ENCODE measurements around the gene FAM53B.

Gene FAM53B

DNA sequence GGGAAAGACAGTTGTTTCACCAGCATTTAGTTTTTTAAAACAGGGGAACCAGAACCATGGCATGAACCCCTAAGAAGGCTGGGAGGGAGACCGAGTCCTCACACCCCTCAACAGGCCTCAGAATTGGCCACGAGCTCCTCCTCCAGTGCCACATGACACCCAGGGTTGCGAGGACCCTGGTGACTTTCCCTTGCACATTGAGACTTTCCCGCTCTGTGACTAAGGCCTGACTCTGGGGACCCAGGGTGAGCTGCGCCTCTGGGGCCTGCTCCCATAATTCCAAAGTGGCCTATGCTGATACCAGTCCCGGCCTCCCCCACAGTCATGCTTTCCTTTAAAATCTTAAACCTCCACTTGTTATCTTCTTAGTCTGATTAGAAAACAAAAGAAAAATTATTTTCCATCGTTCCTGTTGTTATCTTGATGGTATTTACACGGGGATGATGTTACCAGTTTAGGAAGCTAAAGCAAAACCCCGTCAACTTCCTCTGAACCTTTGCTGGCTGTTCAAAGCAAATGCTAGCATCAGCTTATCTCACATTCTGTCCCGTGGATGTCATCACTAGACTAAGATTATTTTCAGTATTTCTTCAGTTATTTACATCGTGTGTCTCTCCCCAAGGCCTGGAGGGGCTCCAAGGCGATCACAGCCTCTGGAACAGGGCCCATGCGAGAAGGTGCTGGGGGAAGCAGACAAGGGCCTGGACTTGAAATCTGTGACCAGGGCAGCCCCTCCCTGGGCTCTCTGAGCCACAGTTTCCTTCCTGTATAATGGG is 42.1 kb downstream of the FAM53B start:
- no peak for ATAC-seq

DNA sequence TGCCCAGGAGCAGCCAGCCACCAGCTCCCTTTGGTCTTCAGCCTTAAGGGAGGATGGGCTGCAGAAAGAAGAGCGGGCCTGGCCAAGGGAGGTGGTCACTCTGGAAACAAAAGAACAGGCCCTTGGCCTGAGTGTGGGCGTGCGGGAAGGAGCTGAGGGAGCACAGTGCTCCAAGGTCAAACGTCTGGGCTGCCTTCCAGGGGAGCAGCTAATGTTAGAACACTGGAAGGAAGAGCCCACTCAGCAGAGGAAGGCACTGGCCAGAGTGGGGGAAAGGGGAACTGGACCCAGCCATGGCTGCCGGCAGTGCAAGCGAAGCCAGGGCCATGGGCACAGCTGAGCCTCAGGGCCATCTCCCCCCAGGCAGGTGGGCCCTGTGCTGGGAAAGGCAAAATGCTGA is 42.7 kb downstream of the FAM53B start:
- no peak; the same call in 2 of the 3 replicates for ATAC-seq
- TF ChIP-seq OSR1 (CRISPR knock-in tag; IDR thresholded peaks at IDR 0.05) = no peak
- TF ChIP-seq, protein P1, sequence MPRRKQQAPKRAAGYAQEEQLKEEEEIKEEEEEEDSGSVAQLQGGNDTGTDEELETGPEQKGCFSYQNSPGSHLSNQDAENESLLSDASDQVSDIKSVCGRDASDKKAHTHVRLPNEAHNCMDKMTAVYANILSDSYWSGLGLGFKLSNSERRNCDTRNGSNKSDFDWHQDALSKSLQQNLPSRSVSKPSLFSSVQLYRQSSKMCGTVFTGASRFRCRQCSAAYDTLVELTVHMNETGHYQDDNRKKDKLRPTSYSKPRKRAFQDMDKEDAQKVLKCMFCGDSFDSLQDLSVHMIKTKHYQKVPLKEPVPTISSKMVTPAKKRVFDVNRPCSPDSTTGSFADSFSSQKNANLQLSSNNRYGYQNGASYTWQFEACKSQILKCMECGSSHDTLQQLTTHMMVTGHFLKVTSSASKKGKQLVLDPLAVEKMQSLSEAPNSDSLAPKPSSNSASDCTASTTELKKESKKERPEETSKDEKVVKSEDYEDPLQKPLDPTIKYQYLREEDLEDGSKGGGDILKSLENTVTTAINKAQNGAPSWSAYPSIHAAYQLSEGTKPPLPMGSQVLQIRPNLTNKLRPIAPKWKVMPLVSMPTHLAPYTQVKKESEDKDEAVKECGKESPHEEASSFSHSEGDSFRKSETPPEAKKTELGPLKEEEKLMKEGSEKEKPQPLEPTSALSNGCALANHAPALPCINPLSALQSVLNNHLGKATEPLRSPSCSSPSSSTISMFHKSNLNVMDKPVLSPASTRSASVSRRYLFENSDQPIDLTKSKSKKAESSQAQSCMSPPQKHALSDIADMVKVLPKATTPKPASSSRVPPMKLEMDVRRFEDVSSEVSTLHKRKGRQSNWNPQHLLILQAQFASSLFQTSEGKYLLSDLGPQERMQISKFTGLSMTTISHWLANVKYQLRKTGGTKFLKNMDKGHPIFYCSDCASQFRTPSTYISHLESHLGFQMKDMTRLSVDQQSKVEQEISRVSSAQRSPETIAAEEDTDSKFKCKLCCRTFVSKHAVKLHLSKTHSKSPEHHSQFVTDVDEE (CRISPR knock-in tag; IDR thresholded peaks at IDR 0.05) = 0 out of 2 replicates have a peak, but pooled peaks have one; percentile 27

More for the DNA sequence above, 42.1 kb downstream of the FAM53B start:
- TF ChIP-seq GLIS3 (CRISPR knock-in tag; IDR thresholded peaks at IDR 0.05) (no peak), ZNF565 (CRISPR knock-in tag; conservative IDR thresholded peaks at IDR 0.05; ENCODE audit: low read depth) (no peak), CSDC2 (CRISPR knock-in tag; IDR thresholded peaks at IDR 0.05) (no peak)
- TF ChIP-seq, protein P2, sequence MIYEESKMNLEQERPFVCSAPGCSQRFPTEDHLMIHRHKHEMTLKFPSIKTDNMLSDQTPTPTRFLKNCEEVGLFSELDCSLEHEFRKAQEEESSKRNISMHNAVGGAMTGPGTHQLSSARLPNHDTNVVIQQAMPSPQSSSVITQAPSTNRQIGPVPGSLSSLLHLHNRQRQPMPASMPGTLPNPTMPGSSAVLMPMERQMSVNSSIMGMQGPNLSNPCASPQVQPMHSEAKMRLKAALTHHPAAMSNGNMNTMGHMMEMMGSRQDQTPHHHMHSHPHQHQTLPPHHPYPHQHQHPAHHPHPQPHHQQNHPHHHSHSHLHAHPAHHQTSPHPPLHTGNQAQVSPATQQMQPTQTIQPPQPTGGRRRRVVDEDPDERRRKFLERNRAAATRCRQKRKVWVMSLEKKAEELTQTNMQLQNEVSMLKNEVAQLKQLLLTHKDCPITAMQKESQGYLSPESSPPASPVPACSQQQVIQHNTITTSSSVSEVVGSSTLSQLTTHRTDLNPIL (CRISPR knock-in tag; IDR thresholded peaks at IDR 0.05; ENCODE audit: low read depth) = no peak
- TF ChIP-seq, protein P3, sequence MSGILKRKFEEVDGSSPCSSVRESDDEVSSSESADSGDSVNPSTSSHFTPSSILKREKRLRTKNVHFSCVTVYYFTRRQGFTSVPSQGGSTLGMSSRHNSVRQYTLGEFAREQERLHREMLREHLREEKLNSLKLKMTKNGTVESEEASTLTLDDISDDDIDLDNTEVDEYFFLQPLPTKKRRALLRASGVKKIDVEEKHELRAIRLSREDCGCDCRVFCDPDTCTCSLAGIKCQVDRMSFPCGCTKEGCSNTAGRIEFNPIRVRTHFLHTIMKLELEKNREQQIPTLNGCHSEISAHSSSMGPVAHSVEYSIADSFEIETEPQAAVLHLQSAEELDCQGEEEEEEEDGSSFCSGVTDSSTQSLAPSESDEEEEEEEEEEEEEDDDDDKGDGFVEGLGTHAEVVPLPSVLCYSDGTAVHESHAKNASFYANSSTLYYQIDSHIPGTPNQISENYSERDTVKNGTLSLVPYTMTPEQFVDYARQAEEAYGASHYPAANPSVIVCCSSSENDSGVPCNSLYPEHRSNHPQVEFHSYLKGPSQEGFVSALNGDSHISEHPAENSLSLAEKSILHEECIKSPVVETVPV (CRISPR knock-in tag; IDR thresholded peaks at IDR 0.05) = no peak

DNA sequence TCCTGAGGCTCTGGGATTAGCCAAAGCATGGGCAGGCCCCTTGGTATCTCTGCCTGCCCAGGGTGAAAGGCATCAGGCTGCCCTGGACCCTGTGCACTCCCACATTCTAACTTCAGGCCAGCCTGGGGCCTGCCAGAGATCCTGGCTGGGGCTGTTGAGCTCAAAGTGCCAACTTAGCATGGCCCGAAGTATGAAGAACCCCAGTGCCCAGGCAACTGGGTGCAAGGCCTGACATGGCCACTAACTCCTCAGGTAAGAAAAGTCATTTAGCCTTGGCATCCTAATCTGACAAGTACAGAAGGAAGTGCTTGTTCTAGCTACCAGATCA is 43.2 kb downstream of the FAM53B start:
- ATAC-seq = no peak
- TF ChIP-seq, protein P4, sequence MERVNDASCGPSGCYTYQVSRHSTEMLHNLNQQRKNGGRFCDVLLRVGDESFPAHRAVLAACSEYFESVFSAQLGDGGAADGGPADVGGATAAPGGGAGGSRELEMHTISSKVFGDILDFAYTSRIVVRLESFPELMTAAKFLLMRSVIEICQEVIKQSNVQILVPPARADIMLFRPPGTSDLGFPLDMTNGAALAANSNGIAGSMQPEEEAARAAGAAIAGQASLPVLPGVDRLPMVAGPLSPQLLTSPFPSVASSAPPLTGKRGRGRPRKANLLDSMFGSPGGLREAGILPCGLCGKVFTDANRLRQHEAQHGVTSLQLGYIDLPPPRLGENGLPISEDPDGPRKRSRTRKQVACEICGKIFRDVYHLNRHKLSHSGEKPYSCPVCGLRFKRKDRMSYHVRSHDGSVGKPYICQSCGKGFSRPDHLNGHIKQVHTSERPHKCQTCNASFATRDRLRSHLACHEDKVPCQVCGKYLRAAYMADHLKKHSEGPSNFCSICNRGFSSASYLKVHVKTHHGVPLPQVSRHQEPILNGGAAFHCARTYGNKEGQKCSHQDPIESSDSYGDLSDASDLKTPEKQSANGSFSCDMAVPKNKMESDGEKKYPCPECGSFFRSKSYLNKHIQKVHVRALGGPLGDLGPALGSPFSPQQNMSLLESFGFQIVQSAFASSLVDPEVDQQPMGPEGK (CRISPR knock-in tag; IDR thresholded peaks at IDR 0.05; ENCODE audit: borderline replicate concordance) = no peak
- TF ChIP-seq, protein P1 (CRISPR knock-in tag; IDR thresholded peaks at IDR 0.05) = no peak
- TF ChIP-seq ZNF565 (CRISPR knock-in tag; conservative IDR thresholded peaks at IDR 0.05; ENCODE audit: low read depth) (no peak), RARB (CRISPR knock-in tag; IDR thresholded peaks at IDR 0.05) (no peak), CSDC2 (CRISPR knock-in tag; IDR thresholded peaks at IDR 0.05) (no peak), ZFP3 (CRISPR knock-in tag; IDR thresholded peaks at IDR 0.05) (no peak), ESRRG (CRISPR knock-in tag; IDR thresholded peaks at IDR 0.05) (no peak), PPARA (CRISPR knock-in tag; IDR thresholded peaks at IDR 0.05; ENCODE audit: borderline replicate concordance) (no peak), ZNF70 (CRISPR knock-in tag; IDR thresholded peaks at IDR 0.05) (no peak), BACH2 (CRISPR knock-in tag; IDR thresholded peaks at IDR 0.05; ENCODE audit: borderline replicate concordance) (no peak), OSR1 (CRISPR knock-in tag; IDR thresholded peaks at IDR 0.05) (no peak), ARNTL (CRISPR knock-in tag; IDR thresholded peaks at IDR 0.05; ENCODE audit: borderline replicate concordance, low read depth) (no peak), TOX (CRISPR knock-in tag; IDR thresholded peaks at IDR 0.05; ENCODE audit: borderline replicate concordance) (no peak), ZNF8 (CRISPR knock-in tag; IDR thresholded peaks at IDR 0.05) (no peak), SNAI2 (CRISPR knock-in tag; IDR thresholded peaks at IDR 0.05) (no peak), ISL1 (CRISPR knock-in tag; IDR thresholded peaks at IDR 0.05) (no peak)

Data from SK-N-SH treated with all-trans-retinoic acid at 6 μM for 48 hours (cell line).